AG09309 (cell line): ENCODE data around the gene BLM.

Experiments
- DNase-seq: peaks from one replicate; pipeline ENCODE4 v3.0.0-alpha.2; 2010; ENCODE audit warnings: low read depth
- H3K4me3 ChIP-seq: 2 replicates; pipeline ENCODE4 v1.5.1; 2011; ENCODE audit warnings: mild to moderate bottlenecking, low read depth, low read length, moderate library complexity; ENCODE audit not compliant: control insufficient read depth
- TF ChIP-seq, protein P1 (sequence below): IDR thresholded peaks from 2 replicates; pipeline ENCODE4 v1.5.1; 2011; ENCODE audit warnings: mild to moderate bottlenecking, low read depth, low read length, inconsistent platforms; ENCODE audit not compliant: insufficient read depth, control insufficient read depth; ENCODE audit errors: missing control alignments

Gene BLM

DNA sequence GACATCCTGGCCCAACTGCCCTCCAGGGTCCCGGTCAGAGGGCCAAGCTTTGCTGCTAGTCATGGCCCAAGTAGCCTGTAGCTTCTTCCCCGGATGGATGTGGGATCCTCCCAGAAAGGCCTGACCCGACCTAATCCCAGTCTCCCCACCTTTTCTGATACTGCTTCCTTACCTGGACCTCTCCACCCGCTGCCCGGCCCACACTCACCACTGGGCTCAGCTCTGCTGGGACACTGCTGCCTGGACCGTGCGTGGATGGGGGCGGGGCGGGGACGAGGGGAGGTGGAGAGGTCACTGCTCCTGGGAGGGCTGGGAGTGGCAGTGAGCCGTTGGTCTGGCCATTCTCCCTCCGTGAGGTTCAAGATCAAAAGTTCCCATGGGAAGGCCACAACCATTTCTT, 111.0 kb downstream of the BLM start:
- no peak overlapping the region for H3K4me3 ChIP-seq
- no peak for DNase-seq
- TF ChIP-seq, protein P1, sequence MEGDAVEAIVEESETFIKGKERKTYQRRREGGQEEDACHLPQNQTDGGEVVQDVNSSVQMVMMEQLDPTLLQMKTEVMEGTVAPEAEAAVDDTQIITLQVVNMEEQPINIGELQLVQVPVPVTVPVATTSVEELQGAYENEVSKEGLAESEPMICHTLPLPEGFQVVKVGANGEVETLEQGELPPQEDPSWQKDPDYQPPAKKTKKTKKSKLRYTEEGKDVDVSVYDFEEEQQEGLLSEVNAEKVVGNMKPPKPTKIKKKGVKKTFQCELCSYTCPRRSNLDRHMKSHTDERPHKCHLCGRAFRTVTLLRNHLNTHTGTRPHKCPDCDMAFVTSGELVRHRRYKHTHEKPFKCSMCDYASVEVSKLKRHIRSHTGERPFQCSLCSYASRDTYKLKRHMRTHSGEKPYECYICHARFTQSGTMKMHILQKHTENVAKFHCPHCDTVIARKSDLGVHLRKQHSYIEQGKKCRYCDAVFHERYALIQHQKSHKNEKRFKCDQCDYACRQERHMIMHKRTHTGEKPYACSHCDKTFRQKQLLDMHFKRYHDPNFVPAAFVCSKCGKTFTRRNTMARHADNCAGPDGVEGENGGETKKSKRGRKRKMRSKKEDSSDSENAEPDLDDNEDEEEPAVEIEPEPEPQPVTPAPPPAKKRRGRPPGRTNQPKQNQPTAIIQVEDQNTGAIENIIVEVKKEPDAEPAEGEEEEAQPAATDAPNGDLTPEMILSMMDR = no peak

DNA sequence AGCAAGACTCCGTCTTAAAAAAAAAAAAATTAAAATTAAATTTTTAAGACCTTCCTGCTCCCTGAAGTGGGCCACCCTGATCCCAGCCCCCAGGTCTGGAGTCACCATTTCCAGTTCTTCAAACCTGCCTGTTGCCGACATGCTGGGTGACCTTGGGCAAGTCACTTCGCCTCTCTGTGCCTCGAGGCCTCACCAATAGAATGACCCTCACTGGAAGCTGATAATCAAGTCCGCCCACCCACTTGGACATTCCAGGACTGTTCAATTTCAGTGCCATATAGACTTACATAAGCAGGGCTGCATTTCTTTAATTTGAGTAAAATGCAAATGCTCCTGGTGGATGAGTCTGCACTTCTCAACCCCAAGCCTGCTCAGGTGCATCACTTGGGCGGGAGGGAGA, 112.0 kb downstream of the BLM start:
- H3K4me3 ChIP-seq = no peak overlapping the region
- DNase-seq = no peak
- TF ChIP-seq, protein P1 = no peak

DNA sequence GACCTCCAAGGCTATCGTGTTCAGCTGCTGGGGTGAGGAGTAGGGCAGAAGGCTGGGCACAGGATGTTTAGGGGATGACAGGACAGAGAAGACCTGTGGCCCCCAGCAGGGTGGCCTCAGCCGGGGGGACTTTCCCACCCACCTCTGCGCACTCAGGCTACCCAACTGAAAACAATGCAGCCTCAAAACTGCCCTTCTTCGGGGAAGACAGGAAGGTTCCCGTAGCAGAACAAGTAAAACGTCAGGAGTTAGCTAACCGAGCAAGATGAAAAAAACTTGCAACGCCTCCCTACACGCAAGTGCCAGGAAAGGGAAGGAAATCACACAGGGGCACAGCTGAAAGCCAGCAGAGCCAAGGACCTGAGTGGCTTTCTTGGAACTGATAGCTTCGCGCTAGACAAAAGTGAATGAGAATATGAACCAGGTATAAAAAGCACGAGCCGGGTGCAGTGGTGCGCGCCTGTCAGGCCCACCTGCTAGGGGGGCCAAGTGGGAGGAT, 112.8 kb downstream of the BLM start:
- no peak for DNase-seq
- no peak overlapping the region for H3K4me3 ChIP-seq
- TF ChIP-seq, protein P1 = no peak

DNA sequence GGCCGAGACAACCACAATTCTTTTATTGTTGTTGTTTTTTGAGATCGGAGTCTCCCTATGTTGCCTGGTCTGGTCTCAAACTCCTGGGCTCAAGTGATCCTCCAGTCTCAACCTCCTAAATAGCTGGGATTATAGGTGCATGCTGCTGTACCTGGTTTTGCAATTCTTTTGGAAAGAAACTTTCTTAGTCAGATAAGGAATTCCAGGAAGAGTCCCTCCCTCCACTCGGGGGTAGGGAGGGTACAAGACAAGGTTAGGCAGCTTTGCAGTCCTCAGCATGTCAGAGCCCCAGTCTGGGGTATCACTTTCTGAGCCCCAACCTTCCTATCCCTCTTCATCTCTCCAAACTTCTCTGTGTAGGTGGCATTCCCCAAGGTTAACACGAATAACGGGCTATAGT, 117.5 kb downstream of the BLM start:
- no peak overlapping the region for H3K4me3 ChIP-seq
- DNase-seq = no peak
- TF ChIP-seq, protein P1 = no peak

DNA sequence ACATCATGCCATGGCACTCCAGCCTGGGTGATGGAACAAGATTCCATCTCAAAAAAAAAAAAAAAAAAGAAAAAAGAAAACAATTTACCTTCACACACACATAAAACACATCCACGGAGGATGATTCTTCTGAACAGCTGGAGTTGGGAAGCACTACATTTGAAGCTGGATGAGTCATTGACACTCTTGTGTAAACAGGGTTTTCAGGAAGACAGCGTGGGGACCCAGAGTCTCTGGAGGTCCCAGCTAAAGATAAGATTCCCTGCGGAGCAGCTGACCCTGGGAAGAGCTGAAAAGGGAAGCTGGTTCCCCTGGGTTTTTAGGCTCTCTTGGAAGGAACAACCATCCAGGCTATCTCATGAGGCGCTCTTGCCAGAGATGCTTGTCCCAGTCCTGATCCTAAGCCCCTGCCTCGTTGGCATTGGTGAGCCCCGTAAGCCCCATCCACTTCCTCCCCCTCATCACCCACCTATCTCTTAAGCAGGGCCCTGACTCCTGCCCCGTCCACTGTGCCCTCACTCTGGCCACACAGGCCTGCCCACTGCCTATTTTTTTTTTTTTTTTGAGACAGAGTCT, 119.2 kb downstream of the BLM start:
- TF ChIP-seq, protein P1 = no peak
- peak; percentile 28 for DNase-seq
- H3K4me3 ChIP-seq = no peak overlapping the region

DNA sequence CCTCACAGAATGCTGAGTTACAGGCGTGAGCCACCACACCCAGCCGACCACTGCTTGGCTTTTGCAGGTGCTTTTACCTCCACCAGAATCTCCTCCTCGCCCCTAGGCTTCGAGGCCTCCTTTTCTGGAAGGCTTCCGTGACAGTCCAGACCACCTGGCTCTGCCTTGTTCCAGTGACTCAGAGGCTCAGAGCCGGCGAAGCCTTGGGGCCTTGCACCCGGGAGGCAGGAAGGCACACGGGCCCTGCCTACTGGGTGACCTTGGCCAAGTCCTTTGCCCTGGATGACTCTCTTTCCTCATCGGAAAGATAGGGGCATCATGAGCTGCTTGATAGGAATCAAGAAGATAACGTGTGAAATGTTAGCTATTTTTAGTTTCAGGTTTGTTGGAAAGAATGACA, 119.9 kb downstream of the BLM start:
- H3K4me3 ChIP-seq = no peak overlapping the region
- TF ChIP-seq, protein P1 = no peak
- DNase-seq = no peak
